H54 (cell line): ENCODE measurements around the gene HS3ST6.
A peak's percentile ranks its signal among the peaks of the same experiment; 100 is the strongest.
"Not testable (repeated sequence)": the region's sequence is repeated elsewhere in the genome, so short reads cannot be mapped to it uniquely, and the experiment has no call there.

Experiments
- DNase-seq: peaks from one replicate; pipeline ENCODE4 v3.0.0; 2011; ENCODE audit warnings: low spot score, mixed read lengths; ENCODE audit not compliant: insufficient read length
- FAIRE-seq: peaks from 3 replicates; lab custom pipeline; 2011; peaks lifted over from hg19 to GRCh38; lab: Jason Lieb, UNC
- POLR2A ChIP-seq: IDR thresholded peaks from 2 replicates; pipeline ENCODE4 v1.6.1; 2011; ENCODE audit warnings: low read depth, mild to moderate bottlenecking, low read length

Gene HS3ST6

DNA sequence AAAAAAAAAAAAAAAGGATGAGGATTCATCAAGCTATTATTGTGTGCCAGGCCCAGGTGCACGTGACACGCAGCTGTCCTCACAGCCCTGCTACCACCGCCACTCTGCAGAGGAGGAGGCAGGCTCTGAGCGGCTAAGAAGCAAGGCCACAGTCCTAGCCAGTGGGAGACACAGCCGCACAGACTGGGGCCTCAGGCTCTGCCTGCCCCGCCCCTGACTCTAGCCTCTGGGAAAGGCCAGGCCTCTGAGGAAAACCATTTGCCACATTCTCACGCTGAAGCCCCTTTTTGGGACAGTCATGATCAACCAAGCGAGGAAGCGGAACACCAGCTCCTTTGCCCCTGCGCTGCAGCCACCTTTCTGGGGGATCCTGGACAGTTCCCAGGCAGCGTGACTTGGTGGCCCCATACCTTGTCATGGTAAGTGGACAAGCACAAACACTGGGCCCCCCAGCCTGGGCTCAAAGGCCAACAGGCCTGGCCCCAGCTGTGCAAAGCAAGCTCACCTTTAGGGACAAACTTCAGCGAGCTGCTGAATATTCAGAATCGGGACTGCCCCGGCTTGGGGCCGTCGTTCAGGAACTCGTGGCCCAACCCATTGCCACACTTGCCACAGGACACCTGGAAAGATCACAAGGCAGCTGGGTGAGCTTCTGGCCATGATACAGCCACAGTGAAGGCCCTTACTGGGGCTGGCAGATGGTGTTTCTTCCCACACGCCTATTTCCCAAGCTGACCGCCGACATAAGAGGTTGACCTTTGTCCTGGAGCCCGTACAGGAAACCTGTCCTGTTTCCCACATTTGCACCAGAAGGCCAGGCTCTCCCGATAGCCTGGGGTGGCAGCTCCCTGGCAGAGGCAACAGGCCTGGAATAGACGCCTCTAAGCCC lies 22.3 kb upstream of the HS3ST6 start:
- no peak for TF ChIP-seq POLR2A

DNA sequence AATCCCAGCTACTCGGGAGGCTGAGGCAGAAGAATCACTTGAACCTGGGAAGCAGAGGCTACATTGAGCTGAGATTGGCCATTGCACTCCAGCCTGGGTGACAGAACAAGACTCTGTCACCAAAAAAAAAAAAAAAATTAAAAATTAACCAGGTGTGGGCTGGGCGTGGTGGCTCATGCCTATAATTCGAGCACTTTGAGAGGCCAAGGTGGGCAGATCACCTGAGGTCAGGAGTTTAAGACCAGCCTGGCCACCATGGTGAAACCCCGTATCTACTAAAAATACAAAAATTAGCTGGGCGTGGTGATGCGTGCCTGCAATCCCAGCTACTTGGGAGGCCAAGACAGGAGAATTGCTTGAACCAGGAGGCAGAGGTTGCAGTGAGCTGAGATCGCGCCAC lies 21.6 kb upstream of the HS3ST6 start:
- FAIRE-seq, result not testable (repeated sequence)

More for the DNA sequence above, 22.3 kb upstream of the HS3ST6 start:
- no peak for FAIRE-seq
- no peak for DNase-seq

DNA sequence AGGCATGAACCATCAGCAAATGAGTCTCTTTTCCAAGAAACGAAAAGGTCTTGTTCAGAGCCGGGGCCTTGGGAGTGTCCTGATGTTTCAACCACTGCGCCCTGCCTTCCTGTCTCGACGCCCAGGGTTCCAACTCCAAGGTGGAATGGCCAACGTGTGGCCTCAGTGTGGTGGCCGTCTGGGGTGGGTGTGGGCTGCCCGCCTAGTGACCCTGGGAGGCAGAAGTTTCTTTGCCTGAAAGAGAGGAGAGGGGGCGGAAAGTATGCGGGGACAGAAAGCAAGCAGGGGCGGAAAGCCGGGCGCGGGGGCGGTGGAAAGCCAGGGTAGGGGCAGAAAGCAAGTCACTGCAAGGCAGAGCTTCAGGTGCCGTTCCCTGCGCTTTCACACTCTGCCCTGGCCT lies 20.7 kb upstream of the HS3ST6 start:
- no peak for TF ChIP-seq POLR2A
- DNase-seq, result no peak
- no peak for FAIRE-seq

More for the DNA sequence above, 21.6 kb upstream of the HS3ST6 start:
- not testable (repeated sequence) for DNase-seq

DNA sequence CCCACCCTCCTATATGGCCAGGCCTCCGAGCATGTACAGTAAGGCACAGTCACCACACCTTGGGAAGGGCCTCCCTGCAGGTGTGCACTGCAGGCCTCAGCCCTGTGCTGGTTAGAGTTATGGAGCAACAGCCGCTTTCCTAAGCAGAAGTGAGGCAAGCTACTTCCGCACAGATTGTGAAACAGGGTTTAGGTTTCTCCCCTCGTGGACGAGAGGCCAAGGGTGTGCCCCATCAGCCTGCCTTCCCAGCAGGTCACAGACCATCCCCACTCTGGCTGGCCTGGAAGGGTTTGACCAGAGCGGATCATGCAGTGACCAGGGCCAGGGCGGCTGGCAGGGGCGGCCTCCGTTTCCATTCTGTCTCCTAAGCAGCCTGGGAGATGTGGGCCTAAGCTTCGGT lies 20.1 kb upstream of the HS3ST6 start:
- no peak for TF ChIP-seq POLR2A
- no peak for DNase-seq
- FAIRE-seq, result no peak

DNA sequence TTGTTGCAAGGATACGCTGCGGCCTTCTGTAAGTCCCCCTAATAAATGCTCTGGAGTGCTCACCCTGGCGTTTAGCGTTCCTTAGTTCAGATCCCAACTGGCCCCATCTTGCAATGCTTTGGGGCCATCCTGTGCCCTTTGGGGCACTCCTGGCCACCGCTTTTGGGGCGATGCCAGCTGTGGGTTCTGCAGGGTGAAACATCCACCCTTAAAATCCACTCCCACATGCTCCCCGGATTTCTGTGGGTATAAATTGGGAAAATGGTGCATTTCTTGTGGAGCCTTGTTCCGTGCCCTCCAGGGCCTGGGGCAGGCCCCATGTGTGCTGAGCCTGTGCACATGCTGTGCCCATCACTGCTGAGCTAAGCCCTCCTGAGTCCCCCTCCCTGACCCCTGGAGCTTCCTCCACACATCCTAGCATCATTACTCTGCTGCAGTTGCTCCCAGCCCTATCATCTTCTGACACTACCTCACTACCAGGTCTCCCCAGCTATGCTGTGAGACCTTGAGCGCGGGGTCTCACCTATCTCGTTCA lies 18.8 kb upstream of the HS3ST6 start:
- no peak for DNase-seq
- TF ChIP-seq POLR2A, result no peak
- no peak for FAIRE-seq

DNA sequence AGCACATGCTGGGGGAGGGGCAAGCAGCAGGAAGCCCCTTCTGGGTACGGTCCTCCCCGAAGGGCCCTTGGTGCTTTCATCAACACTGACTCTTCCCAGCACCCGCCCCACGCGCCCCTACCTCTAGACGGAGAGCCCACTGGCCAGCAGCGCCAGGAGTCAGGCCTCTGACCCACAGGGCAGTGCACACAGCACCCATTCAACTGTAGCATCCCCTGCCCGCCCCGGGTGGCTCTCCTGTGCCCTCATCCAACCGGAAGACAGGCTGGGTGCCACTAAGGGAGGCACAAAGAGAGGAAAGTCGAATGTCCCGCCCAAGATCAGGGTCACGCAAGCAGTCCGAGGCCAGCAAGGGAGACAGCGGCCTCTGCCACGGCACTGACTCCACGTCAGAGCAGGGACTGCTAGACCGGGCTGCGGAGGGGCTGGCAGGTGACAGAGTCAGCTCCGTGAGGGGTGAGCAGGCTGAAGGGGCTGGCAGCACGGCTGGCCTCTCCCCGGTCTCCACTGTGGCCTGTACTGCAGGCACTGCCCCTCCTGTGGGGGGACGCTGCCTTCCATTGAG lies 15.0 kb upstream of the HS3ST6 start:
- DNase-seq (no peak), FAIRE-seq (no peak)
- TF ChIP-seq POLR2A, result no peak

DNA sequence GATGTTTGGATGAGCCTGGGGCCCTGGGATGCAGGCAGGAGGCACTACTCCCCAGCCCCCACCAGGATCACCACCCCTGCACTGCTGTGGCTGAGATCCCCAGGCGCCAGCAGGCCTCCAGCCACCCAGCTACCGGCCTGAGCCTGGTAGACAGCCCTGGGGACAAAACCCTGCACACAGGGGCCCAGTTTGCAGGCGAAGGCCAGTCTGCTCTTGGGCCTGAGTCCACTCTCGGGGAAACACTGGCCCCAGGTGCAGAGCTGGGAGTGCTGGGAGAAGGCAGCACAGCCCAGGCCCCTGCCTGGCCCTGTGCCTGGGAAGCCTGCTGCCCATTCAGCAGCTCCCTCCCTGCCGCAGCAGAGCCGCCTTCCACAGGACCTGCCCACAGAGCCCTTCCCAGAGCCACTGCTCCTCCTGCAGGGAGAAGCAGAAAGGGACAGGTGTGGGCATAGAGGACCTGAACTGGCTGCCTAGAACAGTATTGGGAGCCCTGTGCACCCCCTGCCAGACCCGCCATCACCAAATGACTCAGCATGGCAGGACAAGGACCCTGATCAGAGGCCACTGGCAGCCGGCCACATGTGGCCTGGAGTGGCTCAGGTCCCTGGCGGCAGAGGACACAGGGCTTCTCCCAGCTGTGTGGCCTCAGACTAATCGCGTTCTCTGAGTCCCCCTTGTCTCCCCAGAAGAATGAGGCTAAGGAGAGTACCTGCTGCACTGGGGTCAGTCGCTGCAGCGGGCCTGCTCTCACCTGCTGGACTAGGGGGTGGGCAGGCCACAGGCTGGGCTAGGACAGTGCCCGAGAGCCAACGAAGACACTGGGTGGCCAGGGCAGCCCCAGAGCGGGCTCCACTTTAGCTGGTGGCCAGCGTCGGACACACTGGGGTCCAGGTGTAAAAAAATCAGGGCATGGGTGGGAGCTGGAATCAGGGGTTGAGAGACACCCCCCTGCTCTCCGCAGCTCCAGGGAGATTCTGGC lies 14.1 kb upstream of the HS3ST6 start:
- FAIRE-seq, result no peak

DNA sequence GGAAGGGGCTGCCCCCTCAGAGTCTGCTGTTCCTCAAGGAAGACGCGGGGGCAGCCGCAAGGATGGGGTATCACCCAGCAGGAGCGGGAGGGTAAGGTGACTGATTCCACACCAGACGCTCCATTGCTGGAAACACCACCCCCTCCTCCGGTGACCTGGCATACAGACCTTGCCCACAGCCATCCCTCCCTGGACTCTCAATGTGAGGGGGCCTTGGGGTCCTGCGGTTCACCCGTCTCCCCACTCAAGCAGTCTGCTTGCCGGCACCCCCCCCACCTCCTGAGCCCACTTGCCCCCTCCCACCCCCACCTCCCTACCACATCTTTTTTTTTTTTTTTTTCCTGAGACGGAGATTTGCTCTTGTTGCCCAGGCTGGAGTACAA lies 12.1 kb upstream of the HS3ST6 start:
- TF ChIP-seq POLR2A, result no peak
- no peak for DNase-seq
- no peak for FAIRE-seq

More for the DNA sequence above, 14.1 kb upstream of the HS3ST6 start:
- no peak for DNase-seq
- no peak for TF ChIP-seq POLR2A

DNA sequence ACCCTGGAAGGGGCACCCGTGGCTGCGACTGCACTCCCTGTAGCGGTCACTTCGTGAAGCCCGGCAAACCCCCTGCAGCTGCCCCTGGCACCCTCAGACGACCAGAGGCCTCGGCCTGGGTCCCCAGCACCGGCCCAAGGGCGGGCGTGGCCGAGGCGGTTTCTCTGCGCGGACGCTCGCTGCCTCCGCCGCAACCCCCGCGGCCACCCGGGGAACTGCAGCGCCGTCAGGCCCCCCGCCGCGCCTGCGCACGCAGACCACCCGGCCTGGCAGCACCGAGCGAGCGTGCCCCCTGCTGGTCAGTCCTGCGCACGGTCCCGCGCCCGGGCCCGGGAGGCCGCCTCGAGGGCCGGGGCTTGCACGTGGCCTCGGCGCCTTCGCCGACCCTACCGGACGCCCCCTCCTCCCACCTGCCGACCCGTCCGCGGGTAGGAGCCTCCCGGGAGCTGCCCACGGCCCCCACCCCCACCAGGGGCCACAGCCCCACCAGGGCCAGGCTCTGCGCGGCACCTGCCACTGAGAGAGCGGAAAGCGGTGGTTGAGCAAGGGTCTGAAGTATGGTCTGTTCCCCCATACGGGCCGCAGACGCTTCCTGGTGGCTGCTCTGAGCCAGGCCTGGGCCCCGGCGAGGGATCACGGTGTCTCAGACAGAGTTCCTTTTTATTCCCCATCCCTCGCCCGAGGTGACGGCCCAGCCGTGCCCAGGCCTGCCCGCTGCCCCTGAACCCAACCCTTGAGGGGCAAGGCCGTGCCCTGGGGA lies 11.5 kb upstream of the HS3ST6 start:
- TF ChIP-seq POLR2A, result peak; percentile 35; the same call in 1 of the 2 replicates
- FAIRE-seq, result no peak

DNA sequence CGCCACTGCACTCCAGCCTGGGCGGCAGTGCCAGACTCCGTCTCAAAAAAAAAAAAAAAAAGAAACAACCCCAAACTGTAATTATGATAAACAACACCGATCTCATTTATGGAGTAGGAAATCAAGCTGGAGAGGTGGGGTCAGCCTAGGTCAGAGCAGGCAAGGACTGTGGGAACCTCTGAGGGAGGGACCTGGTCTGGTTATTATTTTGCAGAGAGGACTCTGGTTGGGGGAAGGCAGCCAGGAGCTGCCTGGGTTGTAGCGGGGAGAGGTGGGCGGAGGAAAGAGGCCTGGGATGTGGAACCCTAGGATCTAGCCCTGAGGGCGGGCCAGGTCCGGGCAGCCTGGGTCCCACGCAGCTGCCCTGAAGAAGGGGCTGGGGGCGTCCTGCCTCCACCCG lies 10.9 kb upstream of the HS3ST6 start:
- FAIRE-seq (no peak), DNase-seq (peak; percentile 77)
- TF ChIP-seq POLR2A, result no peak

More for the DNA sequence above, 11.5 kb upstream of the HS3ST6 start:
- peak; percentile 96 for DNase-seq

DNA sequence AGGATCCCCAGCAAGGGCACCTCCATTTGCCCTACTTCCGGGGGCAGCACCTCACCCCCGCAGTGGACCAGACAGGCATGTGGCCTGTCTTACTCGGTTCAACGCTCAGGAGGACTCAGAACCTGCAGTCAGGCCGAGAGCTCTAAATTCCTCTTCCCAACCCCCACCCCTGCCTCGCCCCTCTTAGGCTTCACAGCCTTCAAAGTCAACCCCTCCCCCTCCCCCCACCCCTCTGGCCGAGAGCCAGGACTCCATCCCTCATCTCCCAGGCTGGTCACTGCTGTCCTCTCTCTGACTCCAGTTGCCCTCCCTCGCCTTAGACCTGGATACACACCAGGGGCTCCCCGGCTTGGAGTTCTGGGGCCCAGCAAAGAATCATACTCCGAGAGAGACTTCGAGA lies 8.1 kb upstream of the HS3ST6 start:
- DNase-seq (no peak), FAIRE-seq (no peak)
- no peak for TF ChIP-seq POLR2A

DNA sequence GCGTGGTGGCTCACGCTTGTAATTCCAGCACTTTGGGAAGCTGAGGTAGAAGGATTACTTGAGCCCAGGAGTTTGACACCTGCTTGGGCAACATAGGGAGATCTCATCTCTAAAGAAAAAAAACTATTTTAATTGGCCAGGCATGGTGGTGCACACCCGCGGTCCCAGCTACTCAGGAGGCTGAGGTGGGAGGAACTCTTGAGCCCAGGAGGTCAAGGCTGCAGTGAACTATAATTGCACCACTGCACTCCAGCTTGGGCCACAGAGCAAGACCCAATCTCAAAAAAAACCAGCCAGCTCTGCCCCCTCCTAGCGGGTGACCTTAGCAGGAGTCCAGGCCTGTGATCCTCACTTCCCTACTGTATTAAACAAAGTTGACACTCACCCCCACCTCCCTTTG lies 5.9 kb upstream of the HS3ST6 start:
- FAIRE-seq, result no peak

More for the DNA sequence above, 5.9 kb upstream of the HS3ST6 start:
- no peak for DNase-seq
- TF ChIP-seq POLR2A, result no peak
